ENCODE data around the gene MANBA. TPM values are rescaled to one million over a fixed set of nuclear protein-coding genes. Genes with fewer than 3 reads are reported as not detected.

MANBA gene
- total RNA-seq (10 to 100 TPM; 17.9 to 47.7 (median 28.5) TPM), polyA plus RNA-seq (10 to 100 TPM in 1 of 2 donors, 1 to 10 TPM in 1; 8.9 to 10.7 TPM)
- long read RNA-seq, donor 1, transcript MANBA-201 (17 exons, 3,361 nt) = major isoform, 14 of 20 reads
- long read RNA-seq, donor 1, partial matches to known transcripts = 3 of 20 reads
- long read RNA-seq, donor 1, other reads (novel, unspliced or antisense) = 3 of 20 reads
- long read RNA-seq, donor 2, transcript MANBA-201 (17 exons, 3,361 nt) = major isoform, 27 of 39 reads
- long read RNA-seq, donor 2, partial matches to known transcripts = 7 of 39 reads
- long read RNA-seq, donor 2, other reads (novel, unspliced or antisense) = 5 of 39 reads
- long read RNA-seq, donor 3, transcript MANBA-201 (17 exons, 3,361 nt) = major isoform, 13 of 22 reads
- long read RNA-seq, donor 3, partial matches to known transcripts = 4 of 22 reads
- long read RNA-seq, donor 3, other reads (novel, unspliced or antisense) = 4 of 22 reads

DNA sequence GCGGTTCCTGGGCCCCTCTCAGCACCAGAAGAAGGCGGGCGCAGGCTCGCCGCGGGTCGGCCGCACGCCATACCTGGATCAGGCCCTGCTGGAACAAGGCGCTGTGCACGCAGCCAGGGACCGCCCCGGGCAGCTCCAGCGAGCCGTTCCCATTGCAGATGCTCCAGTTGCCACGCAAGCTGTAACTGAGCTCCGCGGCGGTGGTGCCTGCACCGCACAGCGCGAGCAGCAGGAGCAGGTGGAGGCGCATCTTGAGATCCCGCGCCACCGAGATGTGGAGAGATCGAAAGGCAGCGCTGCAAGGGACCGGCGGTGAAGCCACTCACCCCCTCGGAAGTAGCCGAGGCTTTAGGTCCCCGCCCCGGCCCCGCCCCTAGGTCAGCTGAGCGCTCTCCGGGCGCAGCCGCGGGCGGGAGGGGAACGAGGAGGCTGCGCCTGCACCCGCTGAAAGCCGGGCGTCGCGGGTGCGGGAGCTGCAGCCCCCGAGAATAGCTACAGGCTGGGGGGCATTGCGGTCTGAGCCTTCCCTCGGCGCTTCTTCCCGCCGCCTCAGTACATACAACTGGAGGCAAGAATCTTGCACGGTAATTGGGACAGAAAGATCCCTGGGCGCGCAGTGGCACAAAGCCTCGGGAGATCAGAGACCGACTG, at the start of gene MANBA:
Gene MANBA, minus strand, starts transcription at position 324 of the 651 bp plus-strand sequence. Its CDS starts 74 bp downstream, at position 250.
- intact Hi-C loops (cut with DNase I) = loop anchor here in 4 of 10 donors (5.0 to 10.0 kb wide), 3 partner anchors 64 to 107 kb away; partner anchors contain the start of genes UBE2D3 (in 3 of the 4) and CISD2 (in 1 of the 4)
- WGBS, 2 donors = 0 to 1% methylated on average over 60 of the region's 60 CpGs
- Histone ChIP-seq H3K4me1 (peaks cover 0 to 40% (median 17%) of the 10 kb centered on the region in 9 donors), H3K27me3 (no peaks in the 10 kb centered on the region), H3K36me3 (no peaks in the 10 kb centered on the region), H3K9me3 (peaks cover 0 to 4% (median 0%) of the 10 kb centered on the region in 11 donors), H3K27ac (peak within 1 kb of the TSS; percentile 11 to 94 (median 80)), H3K4me3 (peak within 1 kb of the TSS; percentile 74 to 97 (median 84))
- TF ChIP-seq, protein P1, sequence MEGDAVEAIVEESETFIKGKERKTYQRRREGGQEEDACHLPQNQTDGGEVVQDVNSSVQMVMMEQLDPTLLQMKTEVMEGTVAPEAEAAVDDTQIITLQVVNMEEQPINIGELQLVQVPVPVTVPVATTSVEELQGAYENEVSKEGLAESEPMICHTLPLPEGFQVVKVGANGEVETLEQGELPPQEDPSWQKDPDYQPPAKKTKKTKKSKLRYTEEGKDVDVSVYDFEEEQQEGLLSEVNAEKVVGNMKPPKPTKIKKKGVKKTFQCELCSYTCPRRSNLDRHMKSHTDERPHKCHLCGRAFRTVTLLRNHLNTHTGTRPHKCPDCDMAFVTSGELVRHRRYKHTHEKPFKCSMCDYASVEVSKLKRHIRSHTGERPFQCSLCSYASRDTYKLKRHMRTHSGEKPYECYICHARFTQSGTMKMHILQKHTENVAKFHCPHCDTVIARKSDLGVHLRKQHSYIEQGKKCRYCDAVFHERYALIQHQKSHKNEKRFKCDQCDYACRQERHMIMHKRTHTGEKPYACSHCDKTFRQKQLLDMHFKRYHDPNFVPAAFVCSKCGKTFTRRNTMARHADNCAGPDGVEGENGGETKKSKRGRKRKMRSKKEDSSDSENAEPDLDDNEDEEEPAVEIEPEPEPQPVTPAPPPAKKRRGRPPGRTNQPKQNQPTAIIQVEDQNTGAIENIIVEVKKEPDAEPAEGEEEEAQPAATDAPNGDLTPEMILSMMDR (IDR thresholded peaks at IDR 0.05) = peak in 3 of 9 donors; percentile 10 to 29 (median 11)
- DNase-seq (peak; percentile 84 to 86), ATAC-seq (peak; percentile 97 to 99 (median 98))

DNA sequence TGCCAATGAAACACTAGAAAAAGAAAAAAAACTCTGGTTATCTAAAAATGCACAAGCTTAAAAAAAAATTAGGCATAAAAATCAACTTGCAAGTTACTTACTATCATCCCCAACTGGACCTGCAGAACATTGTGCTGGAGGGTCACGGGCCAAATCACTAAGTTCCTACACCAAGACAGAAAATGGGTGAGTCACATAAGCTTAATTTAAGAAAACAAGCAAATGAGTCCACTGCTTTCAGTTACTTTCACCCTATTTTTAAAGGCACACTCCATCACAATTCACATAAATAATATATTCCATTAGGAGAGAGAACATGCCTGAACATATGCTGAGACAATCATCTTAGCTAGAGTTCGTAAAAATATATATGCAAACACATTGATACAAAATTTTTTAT, 48.9 kb upstream of the MANBA start:
- no peaks in the 10 kb centered on the region for H3K9me3 ChIP-seq
- TF ChIP-seq, protein P1 (IDR thresholded peaks at IDR 0.05) = no peak
- H3K4me3 ChIP-seq = no peak overlapping the region
- peak overlapping the region in 5 of 10 donors; percentile 10 to 48 (median 24) for H3K27ac ChIP-seq
- peaks cover 2 to 94% (median 77%) of the 10 kb centered on the region in 9 donors for H3K4me1 ChIP-seq
- 83 to 89% methylated on average over 2 of the region's 2 CpGs for WGBS, 2 donors
- DNase-seq = no peak
- intact Hi-C loops (cut with DNase I) = no loop called here
- peaks cover 0 to 97% (median 5%) of the 10 kb centered on the region in 9 donors for H3K36me3 ChIP-seq
- no peak for ATAC-seq
- no peaks in the 10 kb centered on the region for H3K27me3 ChIP-seq

DNA sequence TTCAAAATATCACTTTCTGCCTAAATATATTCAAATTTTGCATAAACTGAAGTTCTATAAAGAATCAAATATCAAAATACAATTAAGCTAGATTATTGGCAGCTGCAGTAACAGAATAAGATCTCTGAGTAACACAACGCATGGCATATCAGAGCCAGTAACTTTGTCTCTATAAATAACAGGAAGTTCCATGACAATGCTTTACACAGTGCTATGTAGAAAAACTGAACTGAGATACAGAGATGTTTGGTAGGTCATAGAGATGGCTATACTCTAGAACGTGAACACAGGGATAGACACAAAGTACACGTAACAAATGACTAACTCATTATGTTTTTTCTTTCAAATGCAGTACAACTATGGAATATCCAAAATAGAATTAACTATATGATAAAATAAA, 48.4 kb upstream of the MANBA start:
- ATAC-seq (peak; percentile 54 to 93 (median 84)), DNase-seq (no peak)
- Histone ChIP-seq H3K4me3 (no peak overlapping the region), H3K27ac (peak overlapping the region in 4 of 10 donors; percentile 10 to 48 (median 18)), H3K9me3 (no peaks in the 10 kb centered on the region), H3K4me1 (peaks cover 2 to 89% (median 73%) of the 10 kb centered on the region in 9 donors), H3K27me3 (no peaks in the 10 kb centered on the region), H3K36me3 (peaks cover 0 to 97% (median 5%) of the 10 kb centered on the region in 9 donors)
- WGBS, 2 donors = 19 to 32% methylated on average over 3 of the region's 3 CpGs
- TF ChIP-seq, protein P1 (IDR thresholded peaks at IDR 0.05) = no peak
- intact Hi-C loops (cut with DNase I) = no loop called here

DNA sequence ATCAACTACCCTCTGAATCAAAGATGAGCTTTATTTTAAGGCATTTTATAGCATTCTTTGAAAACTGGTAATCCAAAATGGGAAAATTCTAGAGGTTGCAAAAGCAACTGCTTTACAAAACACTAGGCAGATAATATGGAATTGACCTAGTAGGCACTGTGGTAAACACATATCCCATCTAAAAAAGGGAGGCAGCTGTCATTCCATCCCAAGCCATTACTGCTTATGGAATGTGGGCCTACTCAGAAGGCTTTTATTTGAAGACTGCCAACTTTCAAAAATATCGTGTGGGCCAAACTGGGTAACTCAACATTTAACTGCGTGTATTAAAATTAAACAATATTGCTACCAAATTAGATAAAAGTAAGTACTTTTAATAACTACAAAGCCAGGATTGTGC, 47.2 kb upstream of the MANBA start:
- Histone ChIP-seq H3K27me3 (no peaks in the 10 kb centered on the region), H3K27ac (peak overlapping the region in 2 of 10 donors; percentile 18 to 27), H3K9me3 (no peaks in the 10 kb centered on the region), H3K4me3 (no peak overlapping the region), H3K36me3 (peaks cover 0 to 98% (median 11%) of the 10 kb centered on the region in 9 donors), H3K4me1 (peaks cover 2 to 77% (median 62%) of the 10 kb centered on the region in 9 donors)
- DNase-seq (no peak), ATAC-seq (no peak)
- WGBS, 2 donors = 50 to 65% methylated on average over 2 of the region's 2 CpGs
- TF ChIP-seq, protein P1 (IDR thresholded peaks at IDR 0.05) = no peak
- intact Hi-C loops (cut with DNase I) = no loop called here

Measured in heart right ventricle (tissue), 16 donors.